ENCODE data around the gene LMNA.
"Not testable (repeated sequence)": the region's sequence is repeated elsewhere in the genome, so short reads cannot be mapped to it uniquely, and the experiment has no call there.

The LMNA gene

DNA sequence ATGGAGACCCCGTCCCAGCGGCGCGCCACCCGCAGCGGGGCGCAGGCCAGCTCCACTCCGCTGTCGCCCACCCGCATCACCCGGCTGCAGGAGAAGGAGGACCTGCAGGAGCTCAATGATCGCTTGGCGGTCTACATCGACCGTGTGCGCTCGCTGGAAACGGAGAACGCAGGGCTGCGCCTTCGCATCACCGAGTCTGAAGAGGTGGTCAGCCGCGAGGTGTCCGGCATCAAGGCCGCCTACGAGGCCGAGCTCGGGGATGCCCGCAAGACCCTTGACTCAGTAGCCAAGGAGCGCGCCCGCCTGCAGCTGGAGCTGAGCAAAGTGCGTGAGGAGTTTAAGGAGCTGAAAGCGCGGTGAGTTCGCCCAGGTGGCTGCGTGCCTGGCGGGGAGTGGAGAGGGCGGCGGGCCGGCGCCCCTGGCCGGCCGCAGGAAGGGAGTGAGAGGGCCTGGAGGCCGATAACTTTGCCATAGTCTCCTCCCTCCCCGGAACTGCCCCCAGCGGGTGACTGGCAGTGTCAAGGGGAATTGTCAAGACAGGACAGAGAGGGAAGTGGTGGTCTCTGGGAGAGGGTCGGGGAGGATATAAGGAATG lies 505 bp downstream of the LMNA start:
- Histone ChIP-seq H3K4me3 (ENCODE audit: low read length, poor library complexity, severe bottlenecking) (no peak overlapping the region), H3K4me1 (ENCODE audit: insufficient read depth, low read length, poor library complexity, severe bottlenecking) (peaks cover 9% of the 10 kb centered on the region), H3K9ac (ENCODE audit: low read depth, low read length, poor library complexity, severe bottlenecking) (no peak overlapping the region), H3K9me3 (ENCODE audit: insufficient read depth, low read depth, low read length) (no peaks in the 10 kb centered on the region), H3K79me2 (ENCODE audit: insufficient read depth, low read length) (no peaks in the 10 kb centered on the region), H3K9me2 (replicated peaks; ENCODE audit: low read depth, low read length) (no peaks in the 10 kb centered on the region), H3K4me2 (ENCODE audit: low read depth, low read length, poor library complexity, severe bottlenecking) (no peak overlapping the region), H3K27me3 (ENCODE audit: insufficient read depth, low read length, poor library complexity, severe bottlenecking) (no peaks in the 10 kb centered on the region), H3F3A (ENCODE audit: low read depth) (no peaks in the 10 kb centered on the region), H2AFZ (ENCODE audit: low read length) (no peak overlapping the region), H3K36me3 (ENCODE audit: insufficient read depth, low read length) (no peaks in the 10 kb centered on the region), H4K20me1 (ENCODE audit: insufficient read depth, low read length, poor library complexity, severe bottlenecking) (no peaks in the 10 kb centered on the region)
- TF ChIP-seq, protein P1, sequence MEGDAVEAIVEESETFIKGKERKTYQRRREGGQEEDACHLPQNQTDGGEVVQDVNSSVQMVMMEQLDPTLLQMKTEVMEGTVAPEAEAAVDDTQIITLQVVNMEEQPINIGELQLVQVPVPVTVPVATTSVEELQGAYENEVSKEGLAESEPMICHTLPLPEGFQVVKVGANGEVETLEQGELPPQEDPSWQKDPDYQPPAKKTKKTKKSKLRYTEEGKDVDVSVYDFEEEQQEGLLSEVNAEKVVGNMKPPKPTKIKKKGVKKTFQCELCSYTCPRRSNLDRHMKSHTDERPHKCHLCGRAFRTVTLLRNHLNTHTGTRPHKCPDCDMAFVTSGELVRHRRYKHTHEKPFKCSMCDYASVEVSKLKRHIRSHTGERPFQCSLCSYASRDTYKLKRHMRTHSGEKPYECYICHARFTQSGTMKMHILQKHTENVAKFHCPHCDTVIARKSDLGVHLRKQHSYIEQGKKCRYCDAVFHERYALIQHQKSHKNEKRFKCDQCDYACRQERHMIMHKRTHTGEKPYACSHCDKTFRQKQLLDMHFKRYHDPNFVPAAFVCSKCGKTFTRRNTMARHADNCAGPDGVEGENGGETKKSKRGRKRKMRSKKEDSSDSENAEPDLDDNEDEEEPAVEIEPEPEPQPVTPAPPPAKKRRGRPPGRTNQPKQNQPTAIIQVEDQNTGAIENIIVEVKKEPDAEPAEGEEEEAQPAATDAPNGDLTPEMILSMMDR (conservative IDR thresholded peaks at IDR 0.05; ENCODE audit: low read length), result no peak
- no peak for TF ChIP-seq EZH2phosphoT487 (IDR thresholded peaks at IDR 0.05; ENCODE audit: borderline replicate concordance)

DNA sequence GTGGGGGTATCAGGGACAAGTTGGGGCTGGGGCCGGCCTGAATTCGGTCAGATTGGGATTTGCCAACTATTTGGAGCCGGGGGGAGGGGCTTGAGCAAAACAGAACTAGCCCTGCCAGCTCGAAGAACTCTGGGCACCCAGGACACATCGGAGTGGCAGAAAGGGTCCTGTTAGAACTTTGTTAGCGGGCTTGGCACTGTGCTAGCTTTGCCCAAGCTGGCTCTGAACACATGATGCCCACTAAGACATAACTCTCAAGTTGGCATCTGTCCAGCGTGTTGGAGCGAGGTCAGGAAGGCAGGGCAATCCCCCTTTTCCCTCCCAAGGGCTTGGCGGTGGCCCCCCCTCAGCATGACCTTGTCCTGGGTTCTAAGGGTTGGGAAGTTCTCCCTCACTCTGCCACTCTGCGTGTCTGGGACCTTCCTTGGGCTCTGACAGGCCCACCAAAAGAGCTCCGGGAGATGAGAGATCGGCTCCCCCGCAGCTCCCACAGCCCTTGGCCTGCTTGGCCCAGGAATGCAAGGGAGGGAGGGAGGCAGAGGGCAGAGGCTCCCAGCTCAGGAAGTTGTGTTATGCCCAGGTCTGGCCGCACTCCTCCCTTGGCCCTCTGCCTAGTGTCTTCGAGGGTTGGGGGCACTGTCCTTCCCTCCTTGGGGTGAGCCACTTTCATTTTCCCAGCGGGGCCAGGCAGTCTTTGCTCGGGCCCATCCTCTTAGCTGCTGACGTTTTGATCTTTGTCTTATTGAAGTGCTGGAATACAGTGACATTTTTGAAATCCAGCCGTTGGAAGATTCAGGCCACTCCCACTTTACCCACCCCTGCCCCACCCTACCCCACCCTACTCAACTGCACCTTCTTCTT lies 1.2 kb downstream of the LMNA start:
- Histone ChIP-seq H3K9me3 (ENCODE audit: insufficient read depth, low read depth, low read length) (no peaks in the 10 kb centered on the region), H3K79me2 (ENCODE audit: insufficient read depth, low read length) (no peaks in the 10 kb centered on the region), H3K4me3 (ENCODE audit: low read length, poor library complexity, severe bottlenecking) (no peak overlapping the region), H3K9me2 (replicated peaks; ENCODE audit: low read depth, low read length) (no peaks in the 10 kb centered on the region), H2AFZ (ENCODE audit: low read length) (no peak overlapping the region), H3K27me3 (ENCODE audit: insufficient read depth, low read length, poor library complexity, severe bottlenecking) (no peaks in the 10 kb centered on the region), H3K36me3 (ENCODE audit: insufficient read depth, low read length) (no peaks in the 10 kb centered on the region), H3F3A (ENCODE audit: low read depth) (no peaks in the 10 kb centered on the region), H4K20me1 (ENCODE audit: insufficient read depth, low read length, poor library complexity, severe bottlenecking) (no peaks in the 10 kb centered on the region), H3K4me1 (ENCODE audit: insufficient read depth, low read length, poor library complexity, severe bottlenecking) (peaks cover 9% of the 10 kb centered on the region), H3K4me2 (ENCODE audit: low read depth, low read length, poor library complexity, severe bottlenecking) (no peak overlapping the region), H3K9ac (ENCODE audit: low read depth, low read length, poor library complexity, severe bottlenecking) (no peak overlapping the region)
- no peak for TF ChIP-seq EZH2phosphoT487 (IDR thresholded peaks at IDR 0.05; ENCODE audit: borderline replicate concordance)
- TF ChIP-seq, protein P1 (conservative IDR thresholded peaks at IDR 0.05; ENCODE audit: low read length), result no peak

DNA sequence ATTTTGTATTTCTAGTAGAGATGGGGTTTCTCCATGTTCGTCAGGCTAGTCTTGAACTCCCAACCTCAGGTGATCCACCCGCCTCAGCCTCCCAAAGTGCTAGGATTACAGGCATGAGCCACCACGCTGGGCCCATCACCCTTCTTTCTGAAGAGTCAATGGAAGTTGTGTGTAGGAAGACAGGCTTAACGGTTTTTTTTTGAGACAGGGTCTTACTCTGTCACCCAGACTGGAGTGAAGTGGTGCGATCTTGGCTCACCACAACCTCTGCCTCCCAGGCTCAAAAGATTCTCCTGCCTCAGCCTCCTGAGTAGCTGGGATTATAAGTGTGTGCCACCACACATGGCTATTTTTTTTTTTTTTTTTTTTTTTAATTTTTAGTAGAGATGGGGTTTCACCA lies 2.2 kb downstream of the LMNA start:
- H3K36me3 ChIP-seq (ENCODE audit: insufficient read depth, low read length); H3K9me2 ChIP-seq (replicated peaks; ENCODE audit: low read depth, low read length); H3K4me3 ChIP-seq (ENCODE audit: low read length, poor library complexity, severe bottlenecking); H3K27me3 ChIP-seq (ENCODE audit: insufficient read depth, low read length, poor library complexity, severe bottlenecking); H4K20me1 ChIP-seq (ENCODE audit: insufficient read depth, low read length, poor library complexity, severe bottlenecking); H3K79me2 ChIP-seq (ENCODE audit: insufficient read depth, low read length); H2AFZ ChIP-seq (ENCODE audit: low read length); H3K9ac ChIP-seq (ENCODE audit: low read depth, low read length, poor library complexity, severe bottlenecking); H3F3A ChIP-seq (ENCODE audit: low read depth); H3K4me2 ChIP-seq (ENCODE audit: low read depth, low read length, poor library complexity, severe bottlenecking); H3K9me3 ChIP-seq (ENCODE audit: insufficient read depth, low read depth, low read length); H3K4me1 ChIP-seq (ENCODE audit: insufficient read depth, low read length, poor library complexity, severe bottlenecking): not testable (repeated sequence)

All from Loucy (cell line).